Astrocyte of the cerebellum (primary cell): ENCODE measurements around the gene IGSF21.
A peak's percentile ranks its signal among the peaks of the same experiment; 100 is the strongest.

Experiments used
- DNase-seq: peaks from one replicate; pipeline ENCODE4 v3.0.0-alpha.2; 2011; ENCODE audit warnings: low read depth
- H3K4me3 ChIP-seq: 2 replicates; pipeline ENCODE4 v1.5.1; 2011; ENCODE audit warnings: mild to moderate bottlenecking, low read depth, low read length, moderate library complexity
- CTCF ChIP-seq: IDR thresholded peaks from 2 replicates; pipeline ENCODE4 v1.5.1; 2012; ENCODE audit warnings: low read length, low read depth, moderate library complexity, mild to moderate bottlenecking; ENCODE audit errors: missing control alignments
- in situ Hi-C: cut with HindIII; loops from 2 replicates; pipeline ENCODE4 v1.10.0; 2017; ENCODE audit warnings: low sequenced_read_pairs

Gene IGSF21

DNA sequence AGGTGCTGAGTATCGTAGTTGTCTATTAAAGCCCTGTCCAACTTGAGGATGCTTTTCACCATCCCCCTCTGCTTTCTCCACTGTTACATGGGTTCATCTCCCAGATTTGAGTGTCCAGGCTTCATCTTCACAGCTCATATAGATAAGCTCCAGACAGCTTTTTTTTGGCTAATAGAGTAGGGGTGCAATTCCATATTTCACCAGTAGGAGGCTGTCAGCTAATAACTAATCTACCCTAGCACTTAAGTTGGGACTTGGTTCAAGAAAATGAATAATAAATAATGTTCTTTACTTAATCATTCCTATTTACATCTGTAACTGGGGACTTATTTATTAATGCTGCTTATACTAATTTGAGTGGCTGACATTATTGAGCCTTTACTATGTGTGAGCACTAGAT, 124.5 kb downstream of the IGSF21 start:
- peak; percentile 28 for TF ChIP-seq CTCF
- no peak overlapping the region for H3K4me3 ChIP-seq
- in situ Hi-C loops = no loop called here
- no peak for DNase-seq

GRCh38 chr1:18233176-18233864, 125.7 kb downstream of the IGSF21 start:
- TF ChIP-seq CTCF = no peak
- in situ Hi-C loops = no loop called here
- no peak overlapping the region for H3K4me3 ChIP-seq
- no peak for DNase-seq

DNA sequence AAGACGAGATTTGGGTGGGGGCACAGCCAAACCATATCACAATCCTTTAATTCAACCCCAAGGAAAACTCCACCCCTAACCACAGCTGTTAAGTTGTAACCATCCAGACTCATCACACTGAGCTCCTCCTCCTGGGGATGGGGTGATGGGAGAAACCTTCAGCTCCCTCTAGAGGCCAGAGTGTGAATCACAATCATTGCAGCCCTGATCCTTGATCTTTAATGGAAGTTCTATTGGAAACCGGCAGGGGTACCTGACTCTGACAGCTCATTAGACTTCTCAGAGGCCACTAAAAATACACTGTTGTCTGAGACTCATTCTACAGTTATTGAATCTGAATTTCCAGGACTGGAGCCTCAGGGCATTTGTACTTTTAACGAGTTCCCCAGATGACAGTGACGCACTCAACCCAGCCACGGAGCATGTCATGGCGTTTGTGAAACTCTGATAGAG, 127.2 kb downstream of the IGSF21 start:
- in situ Hi-C loops = no loop called here
- peak; percentile 54 for TF ChIP-seq CTCF
- DNase-seq = no peak
- H3K4me3 ChIP-seq = no peak overlapping the region

- H3K4me3 ChIP-seq = no peak overlapping the region
- in situ Hi-C loops = no loop called here
- TF ChIP-seq CTCF = no peak
- no peak for DNase-seq
Measured at GRCh38 chr1:18237371-18237770, 129.8 kb downstream of the IGSF21 start.

GRCh38 chr1:18238190-18238589, 130.6 kb downstream of the IGSF21 start:
- TF ChIP-seq CTCF = no peak
- in situ Hi-C loops = no loop called here
- no peak overlapping the region for H3K4me3 ChIP-seq
- DNase-seq = no peak

DNA sequence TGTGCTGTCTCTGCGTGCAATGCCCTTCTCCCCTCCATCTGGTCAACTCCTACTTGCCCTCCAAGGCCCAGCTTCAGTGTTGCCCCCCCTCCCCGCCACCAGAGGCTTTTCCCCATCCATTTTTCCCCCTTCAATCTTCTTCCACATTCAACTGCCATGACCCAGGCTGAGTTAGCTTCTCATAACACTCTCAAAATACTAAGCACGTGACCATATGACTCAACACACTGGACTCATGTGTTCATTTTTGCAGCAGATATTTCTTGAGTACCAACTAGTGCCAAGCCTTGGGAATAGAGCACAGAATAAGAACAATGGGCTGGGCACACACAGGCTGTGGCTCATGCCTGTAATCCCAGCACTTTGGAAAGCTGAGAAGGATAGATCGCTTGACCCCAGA, 132.1 kb downstream of the IGSF21 start:
- DNase-seq = no peak
- H3K4me3 ChIP-seq = no peak overlapping the region
- no peak for TF ChIP-seq CTCF
- in situ Hi-C loops = no loop called here
